Epidermal melanocyte (primary cell): ENCODE measurements around the gene NUCB2.
A peak's percentile ranks its signal among the peaks of the same experiment; 100 is the strongest.
"Not testable (repeated sequence)": the region's sequence is repeated elsewhere in the genome, so short reads cannot be mapped to it uniquely, and the experiment has no call there.

Experiments
- DNase-seq: peaks from one replicate; pipeline ENCODE4 v3.0.0; 2011; ENCODE audit warnings: low spot score; ENCODE audit not compliant: insufficient read length

NUCB2 gene

DNA sequence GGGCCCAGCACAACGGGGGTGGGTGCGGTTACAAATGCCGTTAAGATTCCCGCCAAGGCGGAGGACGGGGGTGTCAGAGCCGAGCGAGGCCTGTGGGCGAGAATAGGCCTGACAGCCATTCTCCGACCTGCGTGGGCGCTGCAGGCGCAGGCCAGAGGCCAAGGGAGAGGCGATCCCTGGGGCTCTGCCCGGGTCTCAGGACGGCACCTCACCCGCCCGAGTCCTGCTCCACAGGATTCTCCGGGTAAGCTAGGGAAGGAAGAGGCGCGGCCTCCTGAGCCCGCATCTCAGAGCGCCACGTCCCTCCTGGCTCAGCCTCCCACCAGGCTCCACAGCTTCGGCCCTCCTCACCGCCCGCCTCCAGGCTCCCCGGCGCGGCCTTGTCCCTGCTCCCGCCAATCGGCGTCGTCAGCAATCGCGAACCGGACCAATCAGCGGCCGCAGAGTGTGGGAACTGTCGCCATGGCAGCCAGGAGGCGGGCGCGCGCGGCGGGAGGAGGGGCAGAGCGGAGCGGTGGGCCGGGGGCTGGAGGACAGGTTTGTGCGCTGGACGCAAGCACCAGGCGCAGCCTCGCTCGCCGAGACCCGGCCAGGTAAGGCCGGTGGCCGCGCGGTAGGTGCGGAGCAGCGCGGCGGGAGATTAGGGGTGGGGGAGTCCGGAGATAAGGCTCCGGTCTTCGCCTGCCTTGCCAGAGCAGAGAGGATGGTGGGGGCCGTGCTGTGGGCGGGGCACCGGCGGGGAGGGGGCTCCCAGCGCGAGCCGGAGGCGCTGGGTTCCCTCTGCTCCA is at the start of gene NUCB2:
Gene NUCB2 (plus strand): TSS at position 504 of the 788 bp plus-strand sequence. CDS start 18,585 bp downstream, outside the sequence.
- DNase-seq: peak; percentile 95

DNA sequence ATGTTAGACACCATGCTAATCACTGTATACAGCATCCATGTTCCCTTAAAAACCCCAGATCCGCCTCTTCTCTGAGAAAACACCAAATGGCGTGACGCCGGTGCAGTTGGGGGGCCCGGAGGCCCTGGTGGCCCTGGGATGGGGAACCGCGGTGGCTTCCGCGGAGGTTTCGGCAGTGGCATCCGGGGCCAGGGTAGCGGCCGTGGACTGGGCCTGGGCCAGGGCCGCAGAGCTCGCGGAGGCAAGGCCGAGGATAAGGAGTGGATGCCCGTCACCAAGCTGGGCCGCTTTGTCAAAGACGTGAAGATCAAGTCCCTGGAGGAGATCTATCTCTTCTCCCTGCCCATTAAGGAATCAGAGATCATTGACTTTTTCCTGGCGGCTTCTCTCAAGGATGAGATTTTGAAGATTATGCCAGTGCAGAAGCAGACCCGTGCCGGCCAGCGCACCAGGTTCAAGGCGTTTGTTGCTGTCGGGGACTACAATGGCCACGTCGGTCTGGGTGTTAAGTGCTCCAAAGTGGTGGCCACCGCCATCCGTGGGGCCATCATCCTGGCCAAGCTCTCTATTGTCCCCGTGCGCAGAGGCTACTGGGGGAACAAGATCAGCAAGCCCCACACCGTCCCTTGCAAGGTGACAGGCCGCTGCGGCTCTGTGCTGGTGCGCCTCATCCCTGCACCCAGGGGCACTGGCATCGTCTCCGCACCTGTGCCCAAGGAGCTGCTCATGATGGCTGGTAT is 48.2 kb upstream of the NUCB2 start:
- not testable (repeated sequence) for DNase-seq

DNA sequence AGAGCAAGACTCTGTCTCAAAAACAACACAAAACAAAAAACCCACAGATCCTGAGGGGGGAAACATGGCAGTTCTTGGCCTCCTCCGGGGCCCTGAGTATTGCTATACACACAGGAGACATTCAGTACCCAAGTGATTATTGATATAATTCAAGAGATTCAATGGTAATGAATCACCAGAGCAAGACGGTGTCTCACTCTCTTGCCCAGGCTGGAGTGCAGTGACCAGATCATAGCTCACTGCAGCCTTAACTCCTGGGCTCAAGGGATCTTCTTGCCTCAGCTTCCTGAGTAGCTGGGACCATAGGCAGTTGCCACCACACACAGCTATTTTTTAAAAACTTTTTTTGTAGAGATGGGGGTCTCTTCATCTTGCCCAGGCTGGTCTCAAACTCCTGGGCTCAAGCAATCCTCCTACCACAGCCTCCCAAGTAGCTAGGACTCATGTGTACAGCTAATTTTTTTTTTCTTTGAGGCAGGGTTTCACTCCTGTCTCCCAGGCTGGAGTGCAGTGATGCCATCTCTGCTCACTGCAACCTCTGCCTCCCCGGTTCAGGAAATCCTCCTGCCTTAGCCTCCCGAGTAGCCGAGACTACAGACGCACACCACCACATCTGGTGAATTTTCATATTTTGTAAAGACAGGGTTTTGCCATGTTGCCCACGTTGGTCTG is 46.9 kb upstream of the NUCB2 start:
- no peak for DNase-seq

DNA sequence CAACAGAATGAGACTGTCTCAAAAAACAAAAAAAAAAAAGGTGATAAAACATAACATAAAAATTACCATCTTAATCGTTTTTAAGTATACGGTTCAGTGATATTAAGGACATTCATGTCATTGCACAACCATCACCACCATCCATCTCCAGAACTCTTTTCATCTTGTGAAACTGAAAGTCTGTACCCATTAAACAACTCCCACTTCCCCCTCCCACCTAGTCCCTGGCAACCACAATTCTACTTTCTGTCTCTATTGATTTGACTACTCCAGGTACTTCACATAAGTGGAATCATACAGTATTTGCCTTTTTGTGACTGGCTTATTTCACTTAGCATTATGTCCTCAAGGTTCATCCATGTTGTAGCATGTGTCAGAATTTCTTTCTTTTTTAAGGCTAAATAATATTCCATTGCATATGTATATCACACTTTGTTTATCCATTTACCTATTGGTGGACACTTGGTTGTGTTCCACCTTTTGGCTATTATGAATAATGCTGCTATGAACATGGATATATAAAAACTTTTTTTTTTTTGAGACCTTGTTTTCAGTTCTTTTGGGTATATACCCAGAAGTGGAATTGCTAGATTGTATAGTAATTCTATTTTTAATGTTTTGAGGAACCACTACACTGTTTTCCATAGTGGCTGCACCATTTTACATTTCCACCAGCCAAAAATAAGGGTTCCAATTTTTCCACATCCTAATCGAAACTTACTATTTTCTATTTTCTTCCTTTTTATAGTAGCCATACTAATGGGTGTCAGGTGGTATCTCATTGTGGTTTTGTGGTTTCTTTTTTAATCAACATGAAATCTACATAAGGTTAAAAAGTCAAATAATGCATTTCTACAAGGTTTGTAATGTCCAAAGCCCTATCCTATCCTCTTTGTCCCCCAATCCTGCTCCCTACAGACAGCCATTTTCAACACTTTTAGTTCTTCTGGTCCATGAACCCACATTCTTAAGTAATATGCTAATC is 45.4 kb upstream of the NUCB2 start:
- DNase-seq: no peak

DNA sequence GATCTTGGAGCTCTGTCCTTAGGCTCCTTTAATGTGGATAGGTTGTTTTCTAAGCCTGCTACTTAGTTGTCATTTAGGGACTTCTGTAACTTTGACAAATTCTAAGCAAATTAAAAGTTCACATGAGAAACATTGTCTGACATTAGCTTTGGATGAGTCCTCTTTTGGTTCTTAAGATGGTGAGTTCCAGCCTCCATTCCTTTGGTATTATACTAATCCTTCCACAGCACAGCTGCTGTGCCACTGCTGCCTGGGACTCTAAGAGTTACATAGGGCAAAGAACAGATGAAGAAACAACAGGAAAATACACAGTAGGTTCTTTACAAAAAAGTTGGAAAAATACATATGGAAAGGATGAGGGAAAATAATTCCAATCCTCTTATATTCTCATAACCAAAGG is 43.4 kb upstream of the NUCB2 start:
- DNase-seq: no peak

DNA sequence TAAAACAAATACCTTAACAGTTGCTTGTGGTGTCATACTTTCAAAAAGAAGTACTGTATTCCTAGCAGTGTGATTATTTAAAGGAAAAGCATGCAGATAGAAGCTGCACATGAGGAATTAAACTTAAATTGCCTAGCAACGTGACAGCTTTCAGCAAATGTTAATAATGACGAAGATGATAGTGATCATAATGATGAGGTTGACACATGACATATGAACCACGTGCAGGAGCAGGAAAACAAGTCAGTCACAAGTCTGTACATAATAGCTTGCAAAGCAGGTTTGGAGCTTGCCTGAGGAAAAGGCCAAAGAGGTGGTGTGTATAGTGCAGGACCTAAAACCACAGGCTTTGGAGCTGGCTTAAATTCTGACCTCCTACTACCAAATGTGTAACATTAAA is 38.2 kb upstream of the NUCB2 start:
- DNase-seq: no peak

DNA sequence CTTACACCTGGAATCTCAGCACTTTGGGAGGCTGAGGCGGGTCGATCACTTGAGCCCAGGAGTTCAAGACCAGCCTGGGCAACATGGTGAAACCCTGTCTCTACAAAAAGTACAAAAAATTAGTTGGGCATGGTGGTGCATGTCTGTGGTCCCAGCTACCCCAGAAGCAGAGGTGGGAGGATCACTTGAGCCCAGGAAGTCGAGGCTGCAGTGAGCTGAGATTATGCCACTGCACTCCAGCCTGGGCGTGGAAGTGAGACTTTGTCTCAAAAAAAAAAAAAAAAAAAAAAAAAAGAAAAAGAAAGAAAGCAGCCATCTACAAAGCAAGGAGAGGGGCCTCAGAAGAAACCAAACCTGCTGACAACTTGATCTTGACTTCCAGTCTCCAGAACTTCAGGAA is 36.6 kb upstream of the NUCB2 start:
- DNase-seq: not testable (repeated sequence)

DNA sequence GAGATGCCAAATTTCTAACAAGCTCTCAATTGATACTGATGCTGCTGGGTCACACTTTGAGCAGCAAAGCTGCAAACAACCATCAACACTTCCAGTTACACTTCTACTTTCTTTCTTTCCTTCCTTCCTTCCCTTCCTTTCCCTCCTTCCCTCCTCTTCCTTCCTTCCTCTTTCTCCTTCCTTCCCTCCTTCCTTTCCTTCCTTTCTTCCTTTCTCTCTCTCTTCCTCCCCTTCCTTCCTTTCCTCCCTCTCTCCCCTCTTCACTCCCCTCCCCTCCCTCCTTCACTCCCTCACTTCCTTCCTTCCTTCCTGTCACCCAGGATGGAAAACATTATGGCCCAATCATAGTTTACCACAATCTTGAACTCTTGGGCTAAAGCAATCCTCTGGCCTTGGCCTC is 35.8 kb upstream of the NUCB2 start:
- no peak for DNase-seq

DNA sequence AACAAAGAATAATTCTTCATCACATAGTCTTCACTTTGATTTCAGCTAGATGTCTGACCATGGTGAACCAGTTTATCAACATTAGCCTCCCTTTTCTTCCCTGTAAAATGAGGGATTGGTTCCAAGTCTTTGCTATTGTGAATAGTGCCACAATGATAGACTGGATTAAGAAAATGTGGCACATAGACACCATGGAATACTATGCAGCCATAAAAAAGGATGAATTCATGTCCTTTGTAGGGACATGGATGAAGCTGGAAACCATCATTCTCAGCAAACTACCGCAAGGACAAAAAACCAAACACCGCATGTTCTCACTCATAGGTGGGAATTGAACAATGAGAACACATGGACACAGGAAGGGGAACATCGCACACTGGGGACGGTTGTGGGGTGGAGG is 33.6 kb upstream of the NUCB2 start:
- DNase-seq: not testable (repeated sequence)

DNA sequence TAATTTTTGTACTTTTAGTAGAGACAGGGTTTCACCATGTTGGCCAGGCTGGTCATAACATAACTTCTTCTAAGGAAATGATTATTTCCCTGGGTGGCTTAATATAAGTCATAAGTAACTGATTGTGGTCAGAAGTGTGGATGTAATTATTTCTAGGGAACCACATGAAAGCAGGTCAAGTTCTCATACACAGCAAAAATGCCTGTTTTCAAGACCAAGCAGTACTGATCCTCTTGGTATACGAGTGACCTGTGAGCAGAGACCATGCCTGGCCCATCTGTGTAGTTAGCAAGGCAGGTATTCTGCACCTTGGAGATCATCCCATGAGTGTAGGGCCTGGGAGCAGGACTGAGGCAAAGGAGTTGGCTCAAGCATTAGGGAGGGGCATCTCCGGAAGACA is 32.5 kb upstream of the NUCB2 start:
- DNase-seq: no peak

DNA sequence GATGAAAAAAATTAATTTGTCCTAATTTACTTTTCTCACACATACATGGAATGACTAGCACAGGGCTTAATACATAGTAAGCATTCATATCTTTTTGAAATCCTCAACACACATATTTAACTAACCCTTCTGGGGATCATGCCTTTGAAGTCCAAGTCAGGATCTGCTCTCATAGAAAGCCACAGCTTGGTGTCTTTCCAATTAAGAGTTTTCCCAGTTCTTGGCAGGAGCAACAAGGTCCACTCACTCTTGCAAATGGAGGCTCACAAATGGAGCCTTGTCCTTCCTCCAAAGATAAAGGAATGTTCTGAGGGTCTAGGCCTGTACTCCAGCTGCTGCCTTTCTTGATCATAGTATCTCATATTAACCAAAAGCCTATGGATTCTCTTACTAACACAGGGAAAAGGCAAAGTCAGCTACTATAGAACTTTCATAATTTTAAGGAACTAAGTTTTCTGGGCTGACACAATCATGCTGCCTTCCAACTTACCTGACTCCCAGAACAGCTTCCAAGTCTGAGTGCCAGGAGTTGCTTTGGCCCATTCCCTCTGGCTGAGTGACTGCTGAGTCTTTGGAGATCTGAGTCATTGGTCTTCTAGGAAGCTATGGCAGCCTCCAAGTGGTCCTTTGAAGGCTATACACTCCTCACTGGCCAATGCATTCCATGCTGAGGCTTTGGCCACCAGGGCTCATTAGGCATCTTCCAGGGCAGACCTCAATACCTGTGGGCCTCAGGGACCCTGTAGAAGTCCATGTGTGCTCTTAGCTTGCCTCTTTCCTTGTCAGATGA is 25.8 kb upstream of the NUCB2 start:
- no peak for DNase-seq

DNA sequence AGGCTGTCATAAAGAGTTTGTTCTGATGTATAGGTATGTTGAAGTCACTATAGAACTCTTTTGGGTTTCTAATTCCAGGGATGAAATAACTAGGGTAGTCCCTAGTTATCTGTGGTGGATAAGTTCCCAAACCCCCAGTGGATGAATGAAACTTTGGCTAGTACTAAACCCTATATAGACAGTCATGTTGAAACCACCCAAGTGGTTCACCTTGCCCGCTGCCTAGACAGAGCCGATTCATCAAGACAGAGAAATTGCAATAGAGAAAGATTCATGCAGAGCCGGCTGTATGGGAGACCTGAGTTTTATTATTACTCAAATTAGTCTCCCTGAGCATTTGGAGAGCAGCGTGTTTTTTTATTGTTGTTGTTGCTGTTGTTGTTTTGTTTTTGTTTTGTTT is 23.8 kb upstream of the NUCB2 start:
- no peak for DNase-seq

DNA sequence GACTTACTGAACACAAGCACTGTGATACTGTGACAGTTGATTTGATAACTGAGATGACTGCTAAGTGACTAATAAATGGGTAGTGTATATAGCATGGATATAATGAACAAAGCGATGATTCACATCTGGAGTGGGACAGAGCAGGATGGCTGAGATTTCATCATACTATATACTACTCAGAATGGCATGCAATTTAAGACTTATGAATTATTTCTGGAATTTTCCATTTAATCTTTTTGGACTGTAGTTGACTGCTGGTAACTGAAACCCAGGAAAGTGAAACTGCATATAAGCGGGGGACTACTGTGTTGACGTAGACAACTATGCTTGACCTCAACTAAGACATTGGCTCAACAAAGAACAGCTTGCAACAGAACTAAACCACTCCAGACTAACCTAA is 20.0 kb upstream of the NUCB2 start:
- DNase-seq: no peak

DNA sequence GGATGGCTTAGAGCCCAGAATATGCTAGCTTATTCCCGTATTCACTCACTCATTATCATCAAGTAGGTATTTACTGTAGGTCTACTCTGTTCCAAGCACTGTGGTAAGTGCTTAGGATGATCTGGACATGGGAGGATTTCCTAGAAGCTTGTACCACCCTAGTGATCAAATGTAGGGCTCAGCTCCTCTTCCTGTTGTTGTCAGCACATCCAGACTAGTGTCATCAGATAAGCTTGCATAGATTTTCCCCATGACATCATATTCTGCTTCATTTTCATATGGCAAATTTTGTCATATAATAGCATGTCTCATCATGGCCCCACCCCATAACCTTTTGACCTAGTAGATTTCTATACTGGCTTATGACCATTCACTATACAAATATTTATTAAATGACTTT is 19.3 kb upstream of the NUCB2 start:
- DNase-seq: no peak

DNA sequence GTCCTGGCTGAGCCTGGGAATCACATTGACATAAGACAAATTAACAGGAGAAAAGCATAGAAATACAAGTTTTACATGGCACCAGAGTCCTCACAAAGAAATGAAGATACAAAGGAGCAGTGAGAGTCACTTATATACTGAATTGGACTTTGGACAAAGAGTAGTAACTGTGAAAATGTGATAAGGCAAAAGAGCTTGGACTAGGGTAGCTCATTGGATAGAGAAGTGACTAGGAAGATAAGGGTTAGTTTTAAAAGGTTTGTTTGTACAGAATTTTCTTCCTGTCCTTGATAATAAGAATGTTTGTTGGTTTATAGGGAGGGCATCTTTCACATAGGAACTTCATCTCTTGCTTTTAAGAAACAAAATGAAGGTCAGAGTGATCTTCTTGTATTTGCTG is 17.9 kb upstream of the NUCB2 start:
- DNase-seq: no peak

DNA sequence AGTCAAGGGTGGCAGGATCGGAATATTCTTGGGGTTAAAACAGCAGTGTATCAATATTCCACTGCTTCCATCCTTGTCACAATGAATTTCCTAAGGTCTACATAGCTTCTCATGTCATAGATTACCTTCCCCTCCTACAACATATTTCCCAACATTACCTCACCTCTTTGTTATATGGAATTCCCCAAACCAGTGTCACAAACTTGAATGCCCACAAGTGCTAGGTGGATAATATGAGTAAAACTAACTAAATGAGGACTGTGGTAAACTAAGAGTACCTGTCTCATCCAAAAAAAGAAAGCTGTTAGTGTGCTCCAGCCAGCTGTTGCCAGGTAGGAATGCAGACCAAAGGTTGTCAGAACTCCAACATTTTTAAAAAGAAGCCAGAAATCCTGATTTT is 17.0 kb upstream of the NUCB2 start:
- no peak for DNase-seq

DNA sequence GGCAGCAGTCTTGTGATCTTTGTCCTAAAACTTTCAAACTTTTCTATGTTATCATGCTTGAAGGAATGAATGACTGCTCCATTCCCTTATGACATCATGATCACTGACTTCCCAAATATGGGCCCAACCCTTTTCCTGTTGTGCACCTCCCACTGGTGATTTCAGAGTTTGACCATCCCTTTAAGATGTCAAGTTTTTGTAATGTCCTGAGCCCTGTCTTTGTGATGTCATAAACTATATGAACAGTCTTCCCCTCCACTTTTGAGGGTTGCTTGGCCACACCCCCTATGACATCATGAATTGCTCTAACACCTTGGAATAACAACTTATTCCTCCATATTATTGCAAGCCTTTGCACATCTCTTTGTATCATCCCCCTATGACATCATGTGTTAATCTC is 16.5 kb upstream of the NUCB2 start:
- DNase-seq: no peak

DNA sequence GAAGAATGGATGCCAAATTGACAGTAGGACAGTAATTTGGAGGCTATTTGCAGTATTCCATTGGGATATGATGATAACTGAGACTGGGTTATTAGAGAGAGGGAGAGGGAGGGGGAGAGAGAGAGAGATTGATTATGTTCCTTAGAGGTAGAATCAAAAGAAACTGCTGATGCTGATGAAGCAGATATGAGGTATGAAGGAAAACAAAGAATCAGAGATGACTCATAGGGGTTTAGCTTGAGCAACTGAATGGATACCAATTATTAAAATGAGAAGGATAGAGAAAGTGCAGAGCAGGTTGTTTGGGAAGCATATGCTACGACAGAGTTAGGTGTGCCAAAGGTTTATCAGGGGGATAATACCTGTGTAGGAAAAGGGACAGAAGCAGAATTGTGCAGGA is 12.8 kb upstream of the NUCB2 start:
- no peak for DNase-seq

DNA sequence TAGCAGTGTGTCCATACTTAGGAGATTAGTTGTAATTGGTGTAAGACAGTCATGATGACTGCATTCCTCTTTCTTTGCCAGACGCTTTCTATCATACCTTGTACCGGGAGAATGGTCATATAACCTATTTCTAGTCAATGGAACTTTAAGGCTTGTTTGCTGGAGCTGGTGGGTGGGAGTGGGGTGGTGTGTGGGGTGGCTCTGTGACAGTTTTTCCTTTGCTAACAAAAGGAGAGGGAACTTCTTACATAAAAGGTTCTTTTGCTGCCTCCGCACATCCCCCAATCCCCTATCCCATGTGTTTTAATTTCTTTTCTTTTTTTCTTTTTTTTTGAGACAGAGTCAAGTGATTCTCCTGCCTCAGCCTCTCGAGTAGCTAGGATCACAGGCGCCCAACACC is 9.8 kb upstream of the NUCB2 start:
- no peak for DNase-seq

DNA sequence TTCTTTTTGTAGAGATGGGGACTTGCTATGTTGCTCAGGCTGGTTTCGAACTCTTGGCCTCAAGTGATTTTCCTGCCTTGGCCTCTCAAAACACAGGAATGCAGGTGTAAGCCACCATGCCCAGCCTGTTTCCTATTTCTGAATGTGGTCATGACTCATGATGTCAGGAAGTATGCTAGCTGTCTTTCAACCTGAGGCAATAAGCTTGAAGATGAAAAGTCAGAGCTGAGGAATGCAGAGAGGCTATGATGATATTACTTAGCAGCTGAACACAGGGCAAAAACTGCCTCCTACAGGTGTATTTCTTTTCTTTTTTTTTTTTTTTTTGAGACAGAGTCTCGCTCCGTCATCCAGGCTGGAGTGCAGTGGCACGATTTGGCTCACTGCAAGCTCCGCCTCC is 9.0 kb upstream of the NUCB2 start:
- no peak for DNase-seq
